Osteoblast (primary cell): ENCODE results near the gene HDGFL2. TPM values are rescaled to one million over a fixed set of nuclear protein-coding genes. Genes with fewer than 3 reads are reported as not detected.

Experiments used
- DNase-seq: peaks from one replicate; pipeline ENCODE4 v3.0.0; 2011; ENCODE audit warnings: low spot score, mixed read lengths; ENCODE audit not compliant: insufficient read length; ENCODE audit errors: missing footprints
- H2AFZ ChIP-seq: 2 replicates; pipeline ENCODE4 v1.6.0; 2011; ENCODE audit warnings: mild to moderate bottlenecking, low read length
- H3K27ac ChIP-seq: 2 replicates; pipeline ENCODE4 v1.5.1; 2011; ENCODE audit warnings: mild to moderate bottlenecking, low read depth, low read length, moderate library complexity
- H3K27me3 ChIP-seq: 2 replicates; pipeline ENCODE4 v1.6.0; 2012; ENCODE audit warnings: mild to moderate bottlenecking, control low read depth, inconsistent platforms, low read length, moderate library complexity; ENCODE audit not compliant: insufficient read depth
- H3K36me3 ChIP-seq: 2 replicates; pipeline ENCODE4 v1.5.1; 2011; ENCODE audit warnings: mild to moderate bottlenecking, low read length, control low read depth, moderate library complexity; ENCODE audit not compliant: insufficient read depth
- H3K4me1 ChIP-seq: 2 replicates; pipeline ENCODE4 v1.5.1; 2011; ENCODE audit warnings: mild to moderate bottlenecking, low read length, control low read depth, moderate library complexity; ENCODE audit not compliant: insufficient read depth
- H3K4me2 ChIP-seq: 2 replicates; pipeline ENCODE4 v1.6.0; 2011; ENCODE audit warnings: mild to moderate bottlenecking, low read length; ENCODE audit not compliant: insufficient read depth
- H3K4me3 ChIP-seq: fragments of 200-600 bp; sonication (generic); 3 replicates; pipeline ENCODE4 v1.5.1; 2012; ENCODE audit warnings: mild to moderate bottlenecking, low read length, inconsistent platforms; ENCODE audit not compliant: insufficient read depth
- H3K79me2 ChIP-seq: 2 replicates; pipeline ENCODE4 v1.6.0; 2012; ENCODE audit warnings: mild to moderate bottlenecking, low read length, control low read depth, inconsistent platforms; ENCODE audit not compliant: insufficient read depth
- H3K9me3 ChIP-seq: 2 replicates; pipeline ENCODE4 v1.5.1; 2011; ENCODE audit warnings: low read depth, low read length, control low read depth
- H4K20me1 ChIP-seq: 2 replicates; pipeline ENCODE4 v1.6.0; 2012; ENCODE audit warnings: mild to moderate bottlenecking, low read length, control low read depth; ENCODE audit not compliant: insufficient read depth
- CTCF ChIP-seq: IDR thresholded peaks from 2 replicates; pipeline ENCODE4 v1.5.1; 2011; ENCODE audit warnings: mild to moderate bottlenecking, low read depth, low read length, moderate library complexity; ENCODE audit errors: extremely low read depth
- total RNA-seq: library from RNA; depleted of rRNA; stranded (reverse); fragments of >200 nt; gene quantifications from 2 replicates; pipeline ENCODE4 v1.2.3, GENCODE V29; 2012

HDGFL2 gene
- total RNA-seq, 1 donor = 48.5 TPM

DNA sequence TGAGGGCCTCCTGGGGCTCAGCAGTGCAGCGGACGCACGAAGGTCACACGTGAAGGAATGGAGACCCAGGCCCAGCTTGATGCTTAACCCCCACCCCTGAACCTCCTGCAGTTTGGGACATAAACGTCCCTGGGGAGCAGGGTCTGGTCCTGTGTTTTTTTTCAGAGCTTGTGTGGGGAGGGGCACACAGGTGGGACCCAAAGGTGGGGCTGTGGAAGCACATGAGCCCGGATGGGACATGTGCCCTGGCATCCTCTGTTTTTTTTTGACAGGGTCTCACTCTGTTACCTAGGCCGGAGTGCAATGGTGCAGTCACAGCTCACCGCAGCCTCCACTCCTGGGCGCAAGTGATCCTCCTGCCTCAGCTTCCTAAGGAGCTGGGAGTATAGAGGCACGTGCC is 35.0 kb upstream of the HDGFL2 start:
- TF ChIP-seq CTCF = no peak
- no peaks in the 10 kb centered on the region for H3K27me3 ChIP-seq
- peak; percentile 73 for DNase-seq
- H2AFZ ChIP-seq = no peak overlapping the region
- H3K9me3 ChIP-seq = no peaks in the 10 kb centered on the region
- H3K4me1 ChIP-seq = no peaks in the 10 kb centered on the region
- no peak overlapping the region for H3K4me3 ChIP-seq
- H3K27ac ChIP-seq = no peak overlapping the region
- peaks cover 4% of the 10 kb centered on the region for H3K36me3 ChIP-seq
- no peaks in the 10 kb centered on the region for H3K79me2 ChIP-seq
- H3K4me2 ChIP-seq = no peak overlapping the region
- H4K20me1 ChIP-seq = peaks cover 4% of the 10 kb centered on the region

DNA sequence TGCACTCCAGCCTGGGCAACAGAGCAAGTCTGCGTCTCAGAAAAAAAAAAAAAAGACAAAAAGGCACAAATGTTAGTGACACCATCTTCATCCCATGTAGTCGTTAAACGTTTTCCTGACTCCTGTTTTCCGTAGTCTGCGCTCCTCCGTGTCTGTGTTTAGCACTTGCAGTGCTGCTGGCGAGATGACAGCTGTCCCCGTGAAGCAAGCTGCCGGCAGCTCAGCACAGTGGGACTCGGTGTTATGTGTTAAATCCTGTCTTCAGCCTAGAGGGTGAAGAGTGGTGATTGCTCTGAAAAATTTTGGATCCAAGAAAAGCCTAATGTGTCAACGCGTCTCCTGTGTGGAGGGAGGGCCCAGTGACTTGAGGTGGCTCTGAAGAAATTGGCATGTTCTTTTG is 32.9 kb upstream of the HDGFL2 start:
- Histone ChIP-seq H3K4me1 (no peaks in the 10 kb centered on the region), H3K79me2 (no peaks in the 10 kb centered on the region), H3K9me3 (no peaks in the 10 kb centered on the region), H3K27ac (no peak overlapping the region), H3K4me3 (no peak overlapping the region), H2AFZ (no peak overlapping the region), H4K20me1 (peaks cover 4% of the 10 kb centered on the region), H3K36me3 (peaks cover 2% of the 10 kb centered on the region), H3K27me3 (no peaks in the 10 kb centered on the region), H3K4me2 (no peak overlapping the region)
- no peak for TF ChIP-seq CTCF
- no peak for DNase-seq

DNA sequence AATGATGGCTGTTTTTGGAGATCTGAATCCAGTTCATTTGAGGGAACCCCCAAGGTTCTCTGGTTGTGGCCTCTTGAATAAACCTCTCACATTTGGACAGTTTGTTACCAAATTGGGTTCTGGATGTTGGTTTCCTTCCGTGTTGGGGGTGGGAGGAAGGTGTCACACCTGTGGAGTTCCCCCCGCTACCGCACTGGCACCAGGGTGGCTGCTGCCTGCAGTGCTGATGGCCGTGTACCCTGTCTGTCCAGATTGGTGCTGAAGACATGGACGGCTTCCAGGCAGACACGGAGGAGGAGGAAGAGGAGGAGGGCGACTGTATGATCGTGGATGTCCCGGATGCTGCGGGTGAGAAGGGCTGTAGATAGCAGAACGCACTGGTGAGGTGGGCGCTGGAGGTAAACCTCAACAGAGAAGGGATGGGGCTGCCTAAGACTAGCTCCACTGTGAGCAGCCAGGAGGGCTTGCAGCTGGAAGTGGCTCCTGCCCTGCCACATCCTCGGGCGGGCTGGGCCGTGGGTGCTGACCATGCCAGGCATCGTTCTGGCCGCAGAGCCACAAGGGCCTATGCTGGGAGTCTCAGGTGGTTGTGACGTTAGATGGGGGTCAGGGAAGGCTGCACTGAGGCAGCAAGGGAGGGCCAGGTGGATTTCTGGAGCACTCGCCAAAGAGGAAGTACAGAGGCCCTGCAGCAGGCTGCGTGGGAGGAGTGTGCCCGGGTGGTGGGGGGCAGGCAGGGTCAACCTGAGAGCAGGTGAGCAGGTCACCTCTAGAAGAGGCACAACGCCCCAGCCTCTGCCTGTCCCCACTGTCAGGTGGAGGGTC is 29.9 kb upstream of the HDGFL2 start:
- peak; percentile 78 for DNase-seq
- Histone ChIP-seq H3K4me3 (no peak overlapping the region), H3K36me3 (peaks cover 26% of the 10 kb centered on the region), H3K9me3 (no peaks in the 10 kb centered on the region), H3K27me3 (no peaks in the 10 kb centered on the region), H3K27ac (no peak overlapping the region), H3K79me2 (no peaks in the 10 kb centered on the region), H2AFZ (no peak overlapping the region), H3K4me2 (no peak overlapping the region), H3K4me1 (no peaks in the 10 kb centered on the region), H4K20me1 (peaks cover 8% of the 10 kb centered on the region)
- no peak for TF ChIP-seq CTCF

- no peaks in the 10 kb centered on the region for H3K27me3 ChIP-seq
- DNase-seq = peak; percentile 74
- no peaks in the 10 kb centered on the region for H3K9me3 ChIP-seq
- no peak overlapping the region for H3K4me2 ChIP-seq
- H3K79me2 ChIP-seq = no peaks in the 10 kb centered on the region
- no peak overlapping the region for H3K27ac ChIP-seq
- peaks cover 10% of the 10 kb centered on the region for H4K20me1 ChIP-seq
- peaks cover 31% of the 10 kb centered on the region for H3K36me3 ChIP-seq
- no peak overlapping the region for H2AFZ ChIP-seq
- no peaks in the 10 kb centered on the region for H3K4me1 ChIP-seq
- H3K4me3 ChIP-seq = no peak overlapping the region
- no peak for TF ChIP-seq CTCF
Observed at GRCh38 chr19:4442819-4443146, 29.3 kb upstream of the HDGFL2 start.
